Keratinocyte (primary cell): ENCODE results near the gene MTHFD1L. TPM values are rescaled to one million over a fixed set of nuclear protein-coding genes. Genes with fewer than 3 reads are reported as not detected.

ENCODE experiments used
- DNase-seq: peaks from one replicate; pipeline ENCODE4 v3.0.0-alpha.2; 2011; ENCODE audit warnings: low read depth, missing footprints, low spot score
- FAIRE-seq: peaks from 2 replicates; lab custom pipeline; 2011; peaks lifted over from hg19 to GRCh38; lab: Jason Lieb, UNC
- H2AFZ ChIP-seq: 2 replicates; pipeline ENCODE4 v1.6.0; 2012; ENCODE audit warnings: low read length, control low read depth, inconsistent platforms; ENCODE audit not compliant: control insufficient read depth
- H3K27ac ChIP-seq: 2 replicates; pipeline ENCODE4 v1.5.1; 2011; ENCODE audit warnings: low read length; ENCODE audit not compliant: control insufficient read depth, insufficient read depth
- H3K27me3 ChIP-seq: 3 replicates; pipeline ENCODE4 v1.6.0; 2011; ENCODE audit warnings: low read length; ENCODE audit not compliant: control insufficient read depth, insufficient read depth; ENCODE audit errors: extremely low read depth
- H3K36me3 ChIP-seq, 2 experiments: 2 replicates in 1 of 2; 3 replicates in 1 of 2; pipeline ENCODE4 v1.5.1; 2011; ENCODE audit warnings: low read length in 2 of 2, mild to moderate bottlenecking in 1 of 2; ENCODE audit not compliant: control insufficient read depth in 2 of 2, insufficient read depth in 2 of 2; ENCODE audit errors: extremely low read depth in 1 of 2
- H3K4me1 ChIP-seq: 3 replicates; pipeline ENCODE4 v1.5.1; 2011; ENCODE audit warnings: low read length; ENCODE audit not compliant: control insufficient read depth, insufficient read depth; ENCODE audit errors: extremely low read depth
- H3K4me2 ChIP-seq: 3 replicates; pipeline ENCODE4 v1.6.0; 2011; ENCODE audit warnings: low read depth, low read length; ENCODE audit not compliant: control insufficient read depth, insufficient read depth; ENCODE audit errors: extremely low read depth
- H3K4me3 ChIP-seq, 3 experiments: fragments of 200-600 bp in 1 of 3; sonication (generic) in 1 of 3; 2 replicates in 2 of 3; 3 replicates in 1 of 3; pipeline ENCODE4 v1.5.1; 2011 to 2016; ENCODE audit warnings: low read length in 3 of 3, mild to moderate bottlenecking in 3 of 3, control low read depth in 2 of 3, inconsistent platforms in 1 of 3, low read depth in 1 of 3, mixed read lengths in 1 of 3, mixed run types in 1 of 3, moderate library complexity in 1 of 3; ENCODE audit not compliant: control insufficient read depth in 2 of 3, insufficient read depth in 2 of 3; ENCODE audit errors: extremely low read depth in 1 of 3
- H3K79me2 ChIP-seq: 2 replicates; pipeline ENCODE4 v1.6.0; 2012; ENCODE audit warnings: low read length; ENCODE audit not compliant: control insufficient read depth, insufficient read depth
- H3K9ac ChIP-seq: 3 replicates; pipeline ENCODE4 v1.6.0; 2011; ENCODE audit warnings: low read length; ENCODE audit not compliant: control insufficient read depth, insufficient read depth; ENCODE audit errors: extremely low read depth
- H3K9me1 ChIP-seq: 3 replicates; pipeline ENCODE4 v1.6.0; 2011; ENCODE audit warnings: low read length; ENCODE audit not compliant: control insufficient read depth, insufficient read depth; ENCODE audit errors: extremely low read depth
- H3K9me3 ChIP-seq: 2 replicates; pipeline ENCODE4 v1.5.1; 2012; ENCODE audit warnings: low read depth, low read length; ENCODE audit not compliant: control insufficient read depth
- H4K20me1 ChIP-seq: 3 replicates; pipeline ENCODE4 v1.6.0; 2011; ENCODE audit warnings: low read length; ENCODE audit not compliant: control insufficient read depth, insufficient read depth; ENCODE audit errors: extremely low read depth
- EZH2 ChIP-seq: IDR thresholded peaks from one replicate; pipeline ENCODE4 v1.6.1; 2012; ENCODE audit warnings: inconsistent platforms, mild to moderate bottlenecking, low read length, moderate library complexity
- dilution Hi-C: fragments of 300-500 bp; cut with MboI; formaldehyde crosslinking; loops from one replicate; pipeline ENCODE4 v1.7.0; 2020; ENCODE audit warnings: low sequenced_read_pairs; ENCODE audit not compliant: extremely low pct_ligation_motif_present
- polyA plus RNA-seq, 5 experiments: library from polyadenylated mRNA; depleted of rRNA in 3 of 5; stranded (reverse) in 3 of 5; stranded (forward) in 1 of 5; unstranded in 1 of 5; fragments of >200 nt; gene quantifications; 1 replicate in 1 of 5; 2 replicates in 3 of 5; 3 replicates in 1 of 5; pipeline versions ENCODE4 v1.2.1 to v1.2.3, GENCODE V29; 2011 to 2012; ENCODE audit warnings: missing spikeins in 2 of 5, low read depth in 1 of 5, low replicate concordance in 1 of 5
- TF ChIP-seq, protein P1 (sequence below), 3 experiments: IDR thresholded peaks in 1 of 3; conservative IDR thresholded peaks in 1 of 3; optimal IDR thresholded peaks in 1 of 3; 2 replicates in 2 of 3; 3 replicates in 1 of 3; pipeline versions ENCODE3 to v1.5.1; 2011; ENCODE audit warnings: low read length in 3 of 3, mild to moderate bottlenecking in 3 of 3, moderate library complexity in 2 of 3, control low read depth in 1 of 3, inconsistent platforms in 1 of 3; ENCODE audit not compliant: insufficient read depth in 2 of 3; ENCODE audit errors: extremely low read depth in 1 of 3

MTHFD1L gene
- polyA plus RNA-seq, 1 donor (not counting 4 experiments of a cell fraction or from before 2014, with no cell fraction given) = 38.0 TPM

- H3K4me3 ChIP-seq = no peak overlapping the region
- no peak overlapping the region for H3K4me2 ChIP-seq
- no peaks in the 10 kb centered on the region for H4K20me1 ChIP-seq
- no peaks in the 10 kb centered on the region for H3K9me1 ChIP-seq
- no peak overlapping the region for H3K27ac ChIP-seq
- no peaks in the 10 kb centered on the region for H3K4me1 ChIP-seq
- no peak overlapping the region for H3K9ac ChIP-seq
- no peak overlapping the region for H2AFZ ChIP-seq
- H3K79me2 ChIP-seq = no peaks in the 10 kb centered on the region
- peaks cover 8 to 10% of the 10 kb centered on the region in 2 experiments for H3K36me3 ChIP-seq
- dilution Hi-C loops = no loop called here
- FAIRE-seq (no peak), DNase-seq (no peak)
- no peaks in the 10 kb centered on the region for H3K9me3 ChIP-seq
- no peaks in the 10 kb centered on the region for H3K27me3 ChIP-seq
- TF ChIP-seq EZH2 = no peak
- TF ChIP-seq, protein P1, sequence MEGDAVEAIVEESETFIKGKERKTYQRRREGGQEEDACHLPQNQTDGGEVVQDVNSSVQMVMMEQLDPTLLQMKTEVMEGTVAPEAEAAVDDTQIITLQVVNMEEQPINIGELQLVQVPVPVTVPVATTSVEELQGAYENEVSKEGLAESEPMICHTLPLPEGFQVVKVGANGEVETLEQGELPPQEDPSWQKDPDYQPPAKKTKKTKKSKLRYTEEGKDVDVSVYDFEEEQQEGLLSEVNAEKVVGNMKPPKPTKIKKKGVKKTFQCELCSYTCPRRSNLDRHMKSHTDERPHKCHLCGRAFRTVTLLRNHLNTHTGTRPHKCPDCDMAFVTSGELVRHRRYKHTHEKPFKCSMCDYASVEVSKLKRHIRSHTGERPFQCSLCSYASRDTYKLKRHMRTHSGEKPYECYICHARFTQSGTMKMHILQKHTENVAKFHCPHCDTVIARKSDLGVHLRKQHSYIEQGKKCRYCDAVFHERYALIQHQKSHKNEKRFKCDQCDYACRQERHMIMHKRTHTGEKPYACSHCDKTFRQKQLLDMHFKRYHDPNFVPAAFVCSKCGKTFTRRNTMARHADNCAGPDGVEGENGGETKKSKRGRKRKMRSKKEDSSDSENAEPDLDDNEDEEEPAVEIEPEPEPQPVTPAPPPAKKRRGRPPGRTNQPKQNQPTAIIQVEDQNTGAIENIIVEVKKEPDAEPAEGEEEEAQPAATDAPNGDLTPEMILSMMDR (optimal IDR thresholded peaks at IDR 0.05 in 1 of 3, IDR thresholded peaks at IDR 0.05 in 1 of 3, conservative IDR thresholded peaks at IDR 0.05 in 1 of 3; ENCODE audit: extremely low read depth in 1 of 3, insufficient read depth in 2 of 3, low read length in 3 of 3) = no peak
Observed at GRCh38 chr6:150906641-150907326, 41.3 kb downstream of the MTHFD1L start.

GRCh38 chr6:150907383-150907782, 41.9 kb downstream of the MTHFD1L start:
- Histone ChIP-seq H2AFZ (no peak overlapping the region), H3K9me3 (no peaks in the 10 kb centered on the region), H3K9me1 (no peaks in the 10 kb centered on the region), H3K79me2 (no peaks in the 10 kb centered on the region), H3K36me3 (peaks cover 10% of the 10 kb centered on the region in 2 experiments), H4K20me1 (no peaks in the 10 kb centered on the region), H3K4me1 (no peaks in the 10 kb centered on the region), H3K4me2 (no peak overlapping the region), H3K27ac (no peak overlapping the region), H3K9ac (no peak overlapping the region), H3K4me3 (no peak overlapping the region), H3K27me3 (no peaks in the 10 kb centered on the region)
- DNase-seq = no peak
- FAIRE-seq = no peak
- dilution Hi-C loops = no loop called here
- TF ChIP-seq EZH2 = no peak
- TF ChIP-seq, protein P1 (optimal IDR thresholded peaks at IDR 0.05 in 1 of 3, IDR thresholded peaks at IDR 0.05 in 1 of 3, conservative IDR thresholded peaks at IDR 0.05 in 1 of 3; ENCODE audit: extremely low read depth in 1 of 3, insufficient read depth in 2 of 3, low read length in 3 of 3) = no peak
